NCI-H524 treated with DMSO at 0.1 percent for 48 hours (cell line): Measurements from ENCODE around the gene LRRC8E.
"Not testable (repeated sequence)": the region's sequence is repeated elsewhere in the genome, so short reads cannot be mapped to it uniquely, and the experiment has no call there.

Source experiments
- DNase-seq: peaks from one replicate; lab custom pipeline; 2025; lab: John Stamatoyannopoulos, UW

The LRRC8E gene

GRCh38 chr19:7855426-7856108, 32.7 kb upstream of the LRRC8E start:
- no peak for DNase-seq

- no peak for DNase-seq
Measured at GRCh38 chr19:7856109-7856591, 32.2 kb upstream of the LRRC8E start.

GRCh38 chr19:7856679-7857663, 31.3 kb upstream of the LRRC8E start:
- DNase-seq, result no peak

- DNase-seq, result no peak
Measured at GRCh38 chr19:7857727-7858108, 30.6 kb upstream of the LRRC8E start.

- no peak for DNase-seq
Measured at GRCh38 chr19:7858109-7858770, 30.1 kb upstream of the LRRC8E start.

- not testable (repeated sequence) for DNase-seq
Measured at GRCh38 chr19:7859087-7859486, 29.2 kb upstream of the LRRC8E start.

- DNase-seq, result no peak
Measured at GRCh38 chr19:7859831-7860713, 28.2 kb upstream of the LRRC8E start.

GRCh38 chr19:7860714-7861618, 27.3 kb upstream of the LRRC8E start:
- no peak for DNase-seq

- no peak for DNase-seq
Measured at GRCh38 chr19:7861619-7862412, 26.5 kb upstream of the LRRC8E start.

GRCh38 chr19:7862413-7862951, 25.8 kb upstream of the LRRC8E start:
- DNase-seq, result no peak

- DNase-seq, result no peak
Measured at GRCh38 chr19:7863157-7863970, 24.9 kb upstream of the LRRC8E start.

- no peak for DNase-seq
Measured at GRCh38 chr19:7863971-7864689, 24.2 kb upstream of the LRRC8E start.

GRCh38 chr19:7864690-7865074, 23.6 kb upstream of the LRRC8E start:
- no peak for DNase-seq

- no peak for DNase-seq
Measured at GRCh38 chr19:7865262-7865911, 22.9 kb upstream of the LRRC8E start.

- no peak for DNase-seq
Measured at GRCh38 chr19:7866399-7867091, 21.8 kb upstream of the LRRC8E start.

- DNase-seq, result no peak
Measured at GRCh38 chr19:7867092-7867844, 21.0 kb upstream of the LRRC8E start.
